H1 (cell line): ENCODE measurements around the gene DLX4. TPM values are rescaled to one million over a fixed set of nuclear protein-coding genes. Genes with fewer than 3 reads are reported as not detected.

Source experiments
- CREB1 ChIP-seq: IDR thresholded peaks from 2 replicates; pipeline ENCODE4 v1.6.1; 2012; ENCODE audit warnings: inconsistent platforms
- PHF8 ChIP-seq: fragments of 200-600 bp; sonication (generic); conservative IDR thresholded peaks from 2 replicates; pipeline ENCODE4 v1.7.1; 2012; ENCODE audit warnings: low read depth, mild to moderate bottlenecking, inconsistent platforms, low read length, moderate library complexity
- POLR2AphosphoS5 ChIP-seq: IDR thresholded peaks from 2 replicates; pipeline ENCODE4 v1.6.1; 2011; ENCODE audit warnings: low read depth, low read length
- SP2 ChIP-seq: IDR thresholded peaks from 2 replicates; pipeline ENCODE4 v1.6.1; 2012; ENCODE audit warnings: mild to moderate bottlenecking, low read length, inconsistent platforms
- polyA plus RNA-seq, 7 experiments: library from polyadenylated mRNA; depleted of rRNA in 3 of 7; stranded (reverse) in 5 of 7; unstranded in 2 of 7; fragments of >200 nt in 5 of 7; fragments of 200-250 nt in 2 of 7; gene quantifications; 1 replicate in 5 of 7; 2 replicates in 1 of 7; 4 replicates in 1 of 7; pipeline versions ENCODE4 v1.2.1 to v1.2.3, GENCODE V29; 2011 to 2013; ENCODE audit warnings: missing spikeins in 2 of 7, mixed read lengths in 2 of 7
- total RNA-seq: library from RNA; stranded (reverse); fragmentation: NEBNext Ultra II Directional; extraction: Animal tissue kit (Norgen Biotek cat#: 25700); gene quantifications from 2 replicates; pipeline ENCODE4 v1.2.1, GENCODE V29; 2021
- TF ChIP-seq, protein P1 (sequence below): IDR thresholded peaks from 2 replicates; pipeline ENCODE4 v1.6.1; 2011; ENCODE audit warnings: low read length, improper control_type of control experiment
- TF ChIP-seq, protein P2 (sequence below): IDR thresholded peaks from 2 replicates; pipeline ENCODE4 v1.6.1; 2012; ENCODE audit warnings: low read length, inconsistent platforms

The DLX4 gene
- total and polyA plus RNA-seq, 2 of the 8 experiments (the other 6 are each of a cell fraction or from before 2014, with no cell fraction given), result 0.67 to 0.80 TPM

DNA sequence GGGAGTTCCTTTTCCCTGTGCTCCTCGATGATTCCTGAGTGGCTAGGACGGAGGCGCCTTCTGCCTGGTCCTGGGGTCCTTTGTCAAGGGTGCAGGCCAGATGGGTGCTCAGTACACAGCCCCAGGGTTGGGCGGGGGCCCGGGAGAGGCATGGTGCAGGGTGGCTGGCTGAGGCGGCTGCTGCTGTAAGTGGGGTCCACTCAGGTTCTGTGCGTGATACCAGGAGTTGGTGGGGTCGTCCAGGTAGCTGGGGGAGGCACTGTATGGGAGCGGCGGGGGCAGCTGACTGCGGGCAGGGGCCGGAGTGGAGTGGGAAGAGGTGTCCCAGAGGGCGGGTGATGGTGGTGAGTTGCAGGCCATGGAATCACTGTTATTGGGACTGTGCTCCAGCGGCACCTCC is 22.4 kb downstream of the DLX4 start (continued):
- TF ChIP-seq, protein P1, sequence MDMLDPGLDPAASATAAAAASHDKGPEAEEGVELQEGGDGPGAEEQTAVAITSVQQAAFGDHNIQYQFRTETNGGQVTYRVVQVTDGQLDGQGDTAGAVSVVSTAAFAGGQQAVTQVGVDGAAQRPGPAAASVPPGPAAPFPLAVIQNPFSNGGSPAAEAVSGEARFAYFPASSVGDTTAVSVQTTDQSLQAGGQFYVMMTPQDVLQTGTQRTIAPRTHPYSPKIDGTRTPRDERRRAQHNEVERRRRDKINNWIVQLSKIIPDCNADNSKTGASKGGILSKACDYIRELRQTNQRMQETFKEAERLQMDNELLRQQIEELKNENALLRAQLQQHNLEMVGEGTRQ, result no peak
- TF ChIP-seq SP2 (no peak), PHF8 (no peak), POLR2AphosphoS5 (no peak), CREB1 (no peak)
- TF ChIP-seq, protein P2, sequence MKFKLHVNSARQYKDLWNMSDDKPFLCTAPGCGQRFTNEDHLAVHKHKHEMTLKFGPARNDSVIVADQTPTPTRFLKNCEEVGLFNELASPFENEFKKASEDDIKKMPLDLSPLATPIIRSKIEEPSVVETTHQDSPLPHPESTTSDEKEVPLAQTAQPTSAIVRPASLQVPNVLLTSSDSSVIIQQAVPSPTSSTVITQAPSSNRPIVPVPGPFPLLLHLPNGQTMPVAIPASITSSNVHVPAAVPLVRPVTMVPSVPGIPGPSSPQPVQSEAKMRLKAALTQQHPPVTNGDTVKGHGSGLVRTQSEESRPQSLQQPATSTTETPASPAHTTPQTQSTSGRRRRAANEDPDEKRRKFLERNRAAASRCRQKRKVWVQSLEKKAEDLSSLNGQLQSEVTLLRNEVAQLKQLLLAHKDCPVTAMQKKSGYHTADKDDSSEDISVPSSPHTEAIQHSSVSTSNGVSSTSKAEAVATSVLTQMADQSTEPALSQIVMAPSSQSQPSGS, result no peak
